ENCODE measurements around the gene KATNAL1.
A peak's percentile ranks its signal among the peaks of the same experiment; 100 is the strongest.

KATNAL1 gene

DNA sequence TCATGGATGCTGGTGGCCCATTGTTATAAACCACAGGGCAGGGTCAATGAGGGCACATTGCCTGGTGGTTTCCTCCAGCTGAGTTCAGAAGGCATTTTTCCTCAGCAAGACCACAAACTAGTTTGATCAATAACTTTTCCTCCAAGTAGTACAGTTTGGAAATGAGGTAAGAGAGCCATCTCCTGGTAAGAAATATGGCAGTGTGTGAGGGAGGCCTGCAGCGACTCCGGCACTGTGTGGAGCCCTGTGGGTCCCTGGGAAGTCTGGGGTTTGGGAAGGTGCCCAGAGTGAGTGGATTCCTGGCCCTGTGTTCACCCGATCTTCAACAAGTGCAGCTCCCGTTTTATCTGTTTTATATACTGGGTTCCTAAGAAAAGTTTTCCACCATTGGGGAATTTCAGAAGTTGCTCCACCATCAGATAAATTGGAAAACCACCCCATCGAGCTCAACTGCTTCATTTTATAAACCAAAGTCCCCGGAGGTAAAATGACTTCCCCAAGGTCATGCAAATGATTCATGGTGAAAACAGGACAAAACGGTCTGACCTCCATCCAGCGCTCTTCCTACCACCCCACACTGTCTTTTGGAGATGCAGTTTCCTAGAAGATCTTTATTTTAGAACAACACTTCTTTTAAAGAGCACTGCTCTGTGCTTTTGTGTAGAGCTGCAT, 148.4 kb downstream of the KATNAL1 start:
- DNase-seq = peak; percentile 63

GRCh38 chr13:30157616-30157993, 149.7 kb downstream of the KATNAL1 start:
- no peak for DNase-seq

DNA sequence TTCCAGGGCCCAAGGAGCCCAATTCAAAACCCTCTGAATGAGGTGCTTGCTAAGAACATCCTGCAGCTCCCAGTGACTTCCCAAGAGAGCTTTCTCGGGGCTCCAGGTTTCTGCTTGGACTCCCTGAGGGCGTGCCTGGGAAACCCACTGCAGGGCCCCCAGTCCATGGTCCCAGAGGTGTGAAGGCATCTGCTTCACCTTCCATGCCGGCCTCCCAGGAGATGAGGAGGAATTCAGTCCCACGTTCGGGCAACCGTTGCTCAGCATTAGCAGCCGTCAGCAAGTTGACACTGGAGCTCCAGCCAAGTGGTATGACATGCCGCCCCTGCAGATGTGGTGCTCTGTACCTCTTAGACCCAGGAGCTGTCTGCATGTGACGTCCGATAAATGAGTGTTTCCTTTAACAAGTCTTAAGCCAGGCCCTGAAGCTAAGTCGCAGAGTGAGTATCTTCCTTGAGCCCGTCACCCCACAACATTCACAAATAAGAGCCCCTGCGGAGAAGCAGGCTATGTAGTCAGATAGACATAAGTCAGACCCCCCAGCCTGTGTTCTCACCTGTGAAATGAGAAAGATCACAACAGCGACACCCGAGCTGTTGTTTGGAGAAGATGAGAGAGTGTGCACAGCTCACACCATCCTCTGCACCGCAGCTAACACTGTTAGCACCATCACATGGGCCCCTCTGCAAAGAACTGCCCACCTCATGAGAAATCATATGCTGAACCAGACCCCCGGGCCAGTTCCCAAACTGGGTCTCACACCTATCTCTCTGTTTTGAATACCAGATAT, 150.3 kb downstream of the KATNAL1 start:
- no peak for DNase-seq

DNA sequence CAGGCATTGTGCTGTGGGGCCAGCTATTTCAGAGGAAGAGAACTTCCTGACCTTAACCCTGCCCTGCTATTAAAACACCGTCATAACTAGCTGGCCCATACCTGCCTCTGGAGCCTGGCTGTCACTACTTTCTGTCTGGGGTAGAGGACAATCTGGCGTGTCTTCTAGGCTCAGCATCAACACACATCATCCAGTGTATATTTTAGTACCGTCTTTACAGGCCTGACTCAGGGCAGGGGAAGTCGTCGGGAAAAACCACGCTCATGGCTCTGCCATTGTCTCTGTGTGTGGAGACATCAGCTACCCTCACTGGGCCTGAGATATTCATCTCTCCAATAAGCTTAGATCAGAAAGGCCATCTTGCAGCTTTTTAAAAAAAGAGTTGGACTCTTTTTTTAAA, 151.1 kb downstream of the KATNAL1 start:
- no peak for DNase-seq

GRCh38 chr13:30154931-30155330, 152.4 kb downstream of the KATNAL1 start:
- DNase-seq = no peak

- DNase-seq = no peak
These were observed 152.8 kb downstream of the KATNAL1 start for GRCh38 chr13:30154531-30154930.

DNA sequence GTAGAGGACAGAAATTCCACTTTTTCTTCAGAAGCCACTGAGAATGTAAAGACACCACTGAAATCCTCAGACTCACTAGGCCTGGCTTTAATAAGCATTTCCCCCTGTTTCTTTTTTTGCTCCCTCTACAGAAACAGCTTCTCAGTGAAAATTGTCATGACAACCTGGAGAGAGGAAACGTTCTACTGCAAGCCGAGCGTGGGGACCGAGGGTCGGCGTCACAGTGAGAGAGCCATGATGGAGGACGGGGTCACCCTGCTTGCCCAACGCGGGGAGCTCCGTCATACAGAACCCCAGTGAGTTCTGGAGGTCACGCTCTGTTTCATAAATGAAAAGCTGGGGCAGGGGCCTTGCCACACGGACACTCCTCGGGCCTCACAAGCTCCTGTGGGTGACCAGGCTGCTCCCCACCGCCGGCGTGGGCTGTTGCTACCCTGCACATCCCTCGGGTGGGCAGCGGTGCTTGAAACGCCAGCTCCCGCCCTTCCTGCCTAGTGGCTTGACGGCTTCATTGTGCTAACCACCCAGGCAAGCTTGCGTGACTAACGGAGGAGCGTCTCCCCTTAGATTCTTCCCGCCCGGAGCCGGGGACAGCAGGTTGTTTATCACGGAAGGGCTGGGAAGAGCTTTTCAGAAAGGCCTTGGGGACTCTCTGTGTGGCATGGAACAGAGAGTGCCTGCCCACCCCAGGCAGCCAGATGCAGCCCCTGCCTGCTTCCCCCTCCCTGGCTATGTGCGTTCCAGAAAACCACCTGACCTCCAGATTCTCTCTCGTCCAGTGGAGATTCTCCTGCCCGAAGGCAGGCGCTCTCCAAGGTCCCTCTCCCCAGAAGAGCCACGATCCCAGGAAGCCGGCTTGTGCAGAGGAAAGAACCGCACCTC, 153.6 kb downstream of the KATNAL1 start:
- no peak for DNase-seq
